Body of pancreas (tissue), 4 donors: ENCODE measurements around the gene DCAF12. TPM values are rescaled to one million over a fixed set of nuclear protein-coding genes. Genes with fewer than 3 reads are reported as not detected.
A peak's percentile ranks its signal among the peaks of the same experiment; 100 is the strongest.

Experiments
- ATAC-seq: fragments of 150-250 bp; one replicate; pipeline ENCODE4 v1.9.1; 2016
- DNase-seq, 4 donors: peaks; one replicate each; pipeline ENCODE4 v3.0.0-alpha.2; 2019
- H3K27ac ChIP-seq, 4 donors: fragments of 200-600 bp; sonication (generic); 1 replicate in 3 of 4; 2 replicates in 1 of 4; pipeline versions ENCODE4 v1.5.1 to v1.6.1; 2016 to 2019; ENCODE audit warnings: mild to moderate bottlenecking in 1 of 4, mixed read lengths in 1 of 4, moderate library complexity in 1 of 4
- H3K27me3 ChIP-seq, 2 donors: fragments of 200-600 bp; sonication (generic); one replicate each; pipeline ENCODE4 v1.6.0; 2016; ENCODE audit warnings: mild to moderate bottlenecking in 1 of 2
- H3K36me3 ChIP-seq, 2 donors: fragments of 200-600 bp; sonication (generic); replicated peaks in 1 of 2; 2 replicates each; pipeline ENCODE4 v1.5.1; 2016; ENCODE audit warnings: low read depth in 2 of 2; ENCODE audit not compliant: insufficient read depth in 1 of 2
- H3K4me1 ChIP-seq: fragments of 200-600 bp; sonication (generic); one replicate; pipeline ENCODE4 v1.6.0; 2016
- H3K4me3 ChIP-seq, 2 donors: fragments of 200-600 bp; sonication (generic); 1 replicate in 1 of 2; 2 replicates in 1 of 2; pipeline ENCODE4 v1.5.1; 2016 to 2019
- H3K9me3 ChIP-seq, 3 donors: fragments of 200-600 bp; sonication (generic); 1 replicate in 2 of 3; 2 replicates in 1 of 3; pipeline ENCODE4 v1.5.1; 2016
- CTCF ChIP-seq, 7 experiments: fragments of 450-650 bp in 4 of 7; fragments of 200-600 bp in 3 of 7; sonication (generic) in 3 of 7; IDR thresholded peaks; one replicate each; pipeline ENCODE4 v1.5.1; 2016 to 2019; ENCODE audit warnings: antibody characterized with exemption in 7 of 7
- POLR2A ChIP-seq, 3 donors: fragments of 450-650 bp; IDR thresholded peaks; one replicate each; pipeline ENCODE4 v1.6.1; 2016; ENCODE audit warnings: antibody characterized with exemption in 3 of 3, mild to moderate bottlenecking in 2 of 3
- WGBS, 2 donors: methylation state at CpG; one replicate each; pipeline ENCODE4 v1.1.5; 2017; 5-methylcytosine and 5-hydroxymethylcytosine counted together
- intact Hi-C: fragments of 100-400 bp; cut with DNase I; formaldehyde crosslinking; loops from one replicate; pipeline ENCODE4 v1.15.1; 2023
- total RNA-seq, 2 donors: library from RNA; depleted of rRNA; stranded (reverse); fragments of >200 nt; gene quantifications; one replicate each; pipeline ENCODE4 v1.1.0, GENCODE V29; 2016

The DCAF12 gene
- total RNA-seq, 2 donors from 2014 or later, result 14.3 to 19.1 TPM

GRCh38 chr9:34123682-34124081, 2.8 kb downstream of the DCAF12 start:
- Histone ChIP-seq H3K27ac (no peak overlapping the region), H3K36me3 (peaks cover 0 to 3% of the 10 kb centered on the region in 2 donors), H3K9me3 (no peaks in the 10 kb centered on the region), H3K4me1 (peaks cover 44% of the 10 kb centered on the region), H3K27me3 (no peaks in the 10 kb centered on the region), H3K4me3 (no peak overlapping the region)
- WGBS, 2 donors, result 47 to 61% methylated on average over 6 of the region's 6 CpGs
- ATAC-seq (no peak), DNase-seq (peak in 2 of 4 donors; percentile 10 to 64)
- intact Hi-C loops, result no loop called here
- TF ChIP-seq CTCF (IDR thresholded peaks at IDR 0.05), result no peak
- TF ChIP-seq POLR2A (IDR thresholded peaks at IDR 0.05), result no peak

GRCh38 chr9:34121996-34122395, 4.5 kb downstream of the DCAF12 start:
- Histone ChIP-seq H3K9me3 (no peaks in the 10 kb centered on the region), H3K4me3 (no peak overlapping the region), H3K27me3 (no peaks in the 10 kb centered on the region), H3K36me3 (peaks cover 0 to 6% of the 10 kb centered on the region in 2 donors), H3K4me1 (peaks cover 38% of the 10 kb centered on the region), H3K27ac (no peak overlapping the region)
- WGBS, 2 donors, result 49 to 50% methylated on average over 3 of the region's 3 CpGs
- no peak for ATAC-seq
- no peak for DNase-seq
- intact Hi-C loops, result no loop called here
- no peak for TF ChIP-seq CTCF (IDR thresholded peaks at IDR 0.05)
- TF ChIP-seq POLR2A (IDR thresholded peaks at IDR 0.05), result no peak

- no peak for DNase-seq
- no peak for ATAC-seq
- no peak overlapping the region for H3K27ac ChIP-seq
- peaks cover 29% of the 10 kb centered on the region for H3K4me1 ChIP-seq
- H3K9me3 ChIP-seq, result no peaks in the 10 kb centered on the region
- H3K36me3 ChIP-seq, result peaks cover 0 to 6% of the 10 kb centered on the region in 2 donors
- no peak for TF ChIP-seq CTCF (IDR thresholded peaks at IDR 0.05)
- TF ChIP-seq POLR2A (IDR thresholded peaks at IDR 0.05), result no peak
- H3K27me3 ChIP-seq, result no peaks in the 10 kb centered on the region
- no peak overlapping the region for H3K4me3 ChIP-seq
- WGBS, 2 donors, result 92 to 97% methylated on average over 3 of the region's 3 CpGs
- intact Hi-C loops, result no loop called here
These were observed 6.8 kb downstream of the DCAF12 start for GRCh38 chr9:34119713-34120112.

- Histone ChIP-seq H3K27ac (no peak overlapping the region), H3K36me3 (peaks cover 0 to 3% of the 10 kb centered on the region in 2 donors), H3K9me3 (no peaks in the 10 kb centered on the region), H3K4me1 (no peaks in the 10 kb centered on the region), H3K4me3 (no peak overlapping the region), H3K27me3 (no peaks in the 10 kb centered on the region)
- DNase-seq (no peak), ATAC-seq (no peak)
- intact Hi-C loops, result no loop called here
- TF ChIP-seq CTCF (IDR thresholded peaks at IDR 0.05) (no peak), POLR2A (IDR thresholded peaks at IDR 0.05) (no peak)
- WGBS, 2 donors, result 31 to 46% methylated on average over 4 of the region's 4 CpGs
These were observed 12.1 kb downstream of the DCAF12 start for GRCh38 chr9:34114436-34114835.

- no peak overlapping the region for H3K4me3 ChIP-seq
- TF ChIP-seq CTCF (IDR thresholded peaks at IDR 0.05) (no peak), POLR2A (IDR thresholded peaks at IDR 0.05) (no peak)
- DNase-seq, result no peak
- ATAC-seq, result no peak
- H3K27me3 ChIP-seq, result no peaks in the 10 kb centered on the region
- 93 to 96% methylated on average over 5 of the region's 5 CpGs for WGBS, 2 donors
- peaks cover 0 to 42% of the 10 kb centered on the region in 2 donors for H3K36me3 ChIP-seq
- H3K9me3 ChIP-seq, result no peaks in the 10 kb centered on the region
- H3K4me1 ChIP-seq, result no peaks in the 10 kb centered on the region
- H3K27ac ChIP-seq, result no peak overlapping the region
- intact Hi-C loops, result no loop called here
These were observed 20.4 kb downstream of the DCAF12 start for GRCh38 chr9:34106110-34106509.
